Cerebellar nuclear complex (tissue), 1 donor: ENCODE results near the gene NOL8.

Source experiments
- DNase-seq, 2 experiments: peaks; one replicate each; lab custom pipeline; 2025; lab: John Stamatoyannopoulos, UW

NOL8 gene

DNA sequence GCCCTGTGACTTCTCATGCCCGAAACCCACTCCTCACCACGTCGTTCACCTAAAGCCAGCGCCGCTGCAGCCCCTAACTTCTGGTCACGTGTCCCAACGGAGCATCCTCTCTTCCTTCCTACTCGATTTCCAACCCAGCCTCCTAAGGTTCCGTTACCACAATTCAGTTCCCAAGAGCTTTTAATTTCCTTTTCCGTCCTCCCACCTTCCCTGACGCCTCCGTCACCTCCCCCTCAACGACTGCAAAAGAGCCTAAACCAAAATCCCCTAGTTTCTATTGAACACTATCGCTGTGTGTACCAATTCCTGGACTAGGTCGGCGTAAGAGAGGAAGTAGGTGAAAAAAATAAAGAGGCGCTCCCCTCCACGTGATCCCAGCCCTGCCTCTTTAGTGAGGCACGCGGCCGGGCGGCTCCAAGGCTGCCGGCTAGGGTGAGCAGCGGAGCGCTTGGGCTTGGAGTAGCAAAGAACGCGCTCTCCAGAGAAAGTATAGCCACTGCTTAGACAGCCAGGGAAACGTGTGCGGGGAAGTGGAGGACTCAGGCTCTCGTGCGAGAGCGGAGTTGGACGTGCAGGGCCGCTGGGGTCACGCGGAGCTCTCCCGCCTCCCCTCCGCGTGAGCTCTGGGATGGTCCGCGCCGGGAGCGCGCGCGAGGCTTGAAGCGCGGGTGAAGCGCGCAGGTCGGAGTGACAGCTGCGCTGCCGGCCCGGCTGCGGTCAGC lies at the start of gene NOL8, which contains the start of gene CENPP:
Gene NOL8, minus strand, starts transcription at position 82 of the 722 bp plus-strand sequence. CDS start 1,189 bp downstream, outside the sequence.
Gene CENPP, plus strand, starts transcription at position 685 of the 722 bp plus-strand sequence.
- peak in 1 of 2 experiments; percentile 54 for DNase-seq

DNA sequence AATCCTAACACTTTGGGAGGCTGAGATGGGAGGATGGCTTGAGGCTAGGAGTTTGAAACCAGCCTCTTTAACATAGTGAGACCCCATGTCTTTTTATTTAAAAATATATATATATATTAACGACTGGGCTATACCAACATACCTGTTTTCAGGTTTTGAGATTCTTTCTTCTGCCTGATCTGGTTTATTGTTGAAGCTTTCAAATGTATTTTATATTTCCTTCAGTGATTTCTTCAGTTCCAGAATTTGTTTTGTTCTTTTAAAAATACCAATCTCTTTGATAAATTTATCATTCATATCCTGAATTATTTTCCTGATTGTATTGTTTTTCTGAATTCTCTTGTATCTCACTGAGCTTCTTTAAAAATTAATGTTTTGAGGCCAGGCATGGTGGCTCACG lies 48.0 kb upstream of the NOL8 start:
- DNase-seq, result no peak

DNA sequence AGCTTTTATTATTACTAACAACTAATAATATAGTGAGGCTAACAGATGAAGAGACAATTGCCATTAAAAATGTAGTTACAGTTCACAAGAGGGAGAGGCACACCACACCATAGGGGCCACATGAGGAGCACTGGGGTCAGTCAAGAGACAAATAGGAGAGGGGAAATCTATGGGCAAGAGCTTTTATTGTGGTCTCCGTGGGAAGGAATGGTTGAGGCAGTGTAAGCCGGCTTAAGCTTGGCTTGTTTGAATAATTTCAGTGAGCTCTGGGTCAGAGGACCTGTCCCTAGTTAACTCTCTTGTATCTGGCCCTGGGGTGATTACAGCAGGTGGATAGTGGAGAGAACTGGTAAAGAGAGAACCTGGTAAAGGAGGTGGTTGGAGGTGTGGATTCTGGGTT lies 43.9 kb upstream of the NOL8 start:
- no peak for DNase-seq

DNA sequence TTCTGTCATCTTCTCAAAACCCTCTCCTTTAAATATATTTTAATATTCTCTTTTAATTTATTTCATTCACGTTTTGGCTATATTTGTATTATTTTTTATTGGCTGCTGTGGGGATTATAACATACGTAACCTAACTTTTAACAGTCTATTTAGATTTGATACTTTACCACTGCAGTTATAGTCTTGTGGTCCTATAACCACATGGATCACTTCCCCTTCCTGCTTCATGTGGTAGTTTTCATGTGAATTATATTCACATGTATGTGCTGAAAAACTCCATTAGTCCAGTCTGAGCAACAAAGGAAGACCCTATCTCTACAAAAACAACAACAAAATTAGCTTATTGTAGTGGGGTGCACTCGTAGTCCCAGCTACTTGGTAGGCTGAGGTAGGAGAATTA lies 34.9 kb upstream of the NOL8 start:
- no peak for DNase-seq

DNA sequence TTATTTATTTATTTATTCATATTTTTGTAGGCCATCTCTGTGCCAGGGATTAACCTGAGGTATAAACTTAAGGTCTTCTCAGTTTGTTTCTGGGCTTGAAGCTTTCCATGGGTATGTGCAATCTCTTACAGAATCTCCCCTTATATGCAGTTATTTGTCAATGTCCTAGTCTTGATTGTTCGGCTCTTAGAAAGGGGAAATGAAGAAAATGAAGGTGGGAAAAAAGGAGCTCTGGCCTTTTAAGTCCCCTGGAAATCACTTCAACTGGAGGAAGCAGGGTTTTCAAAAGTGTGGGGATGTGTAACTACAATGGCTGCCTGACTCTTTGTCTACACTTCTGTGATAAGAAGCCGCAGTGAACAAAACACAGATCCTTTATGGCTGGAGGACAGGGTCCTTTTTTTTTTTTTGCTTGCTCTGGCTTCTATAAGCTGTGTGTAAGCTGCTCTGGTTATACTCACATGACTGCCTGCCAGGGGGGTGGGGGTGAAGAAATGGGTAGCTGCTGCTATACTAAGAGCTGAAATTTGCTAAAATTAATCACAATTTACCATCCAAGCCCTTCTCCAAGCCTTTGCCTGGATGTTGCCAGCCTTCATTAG lies 34.3 kb upstream of the NOL8 start:
- no peak for DNase-seq

DNA sequence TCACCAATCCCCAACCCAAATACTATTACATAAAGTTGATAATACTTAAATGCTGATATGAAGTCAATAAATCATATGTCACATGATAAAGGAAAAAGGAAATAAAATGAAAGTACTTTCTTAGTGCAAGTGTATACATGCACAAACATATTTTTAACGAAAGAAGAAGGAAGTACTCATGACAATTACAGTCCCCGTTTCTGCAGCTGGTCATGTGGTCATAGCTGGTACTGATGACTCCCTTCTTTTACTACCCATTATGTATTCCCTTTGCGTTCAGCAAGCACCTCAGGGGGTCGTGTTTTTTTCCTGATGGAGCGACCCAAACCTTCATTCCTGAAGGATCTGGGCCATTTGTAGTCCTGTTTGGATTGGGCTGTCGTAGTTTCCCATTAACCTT lies 27.9 kb upstream of the NOL8 start:
- no peak for DNase-seq

DNA sequence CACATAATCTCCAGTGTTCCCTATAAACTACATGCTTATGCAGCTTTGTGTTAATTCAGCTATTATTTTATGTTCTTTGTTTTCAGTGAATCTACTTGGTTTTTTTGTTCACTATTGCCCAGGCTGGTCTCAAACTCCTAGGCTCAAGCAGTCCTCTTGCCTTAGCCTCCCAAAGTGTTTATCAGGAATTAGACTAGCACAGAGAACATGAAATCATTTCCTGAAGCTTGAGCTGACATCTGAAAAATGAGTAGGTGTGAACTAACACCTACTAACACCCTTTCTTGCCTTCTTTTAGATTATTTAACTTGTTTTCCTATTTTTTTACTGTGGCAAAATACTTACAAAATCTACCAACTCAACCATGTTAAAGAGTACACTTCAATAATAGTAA lies 25.6 kb upstream of the NOL8 start:
- DNase-seq, result no peak

DNA sequence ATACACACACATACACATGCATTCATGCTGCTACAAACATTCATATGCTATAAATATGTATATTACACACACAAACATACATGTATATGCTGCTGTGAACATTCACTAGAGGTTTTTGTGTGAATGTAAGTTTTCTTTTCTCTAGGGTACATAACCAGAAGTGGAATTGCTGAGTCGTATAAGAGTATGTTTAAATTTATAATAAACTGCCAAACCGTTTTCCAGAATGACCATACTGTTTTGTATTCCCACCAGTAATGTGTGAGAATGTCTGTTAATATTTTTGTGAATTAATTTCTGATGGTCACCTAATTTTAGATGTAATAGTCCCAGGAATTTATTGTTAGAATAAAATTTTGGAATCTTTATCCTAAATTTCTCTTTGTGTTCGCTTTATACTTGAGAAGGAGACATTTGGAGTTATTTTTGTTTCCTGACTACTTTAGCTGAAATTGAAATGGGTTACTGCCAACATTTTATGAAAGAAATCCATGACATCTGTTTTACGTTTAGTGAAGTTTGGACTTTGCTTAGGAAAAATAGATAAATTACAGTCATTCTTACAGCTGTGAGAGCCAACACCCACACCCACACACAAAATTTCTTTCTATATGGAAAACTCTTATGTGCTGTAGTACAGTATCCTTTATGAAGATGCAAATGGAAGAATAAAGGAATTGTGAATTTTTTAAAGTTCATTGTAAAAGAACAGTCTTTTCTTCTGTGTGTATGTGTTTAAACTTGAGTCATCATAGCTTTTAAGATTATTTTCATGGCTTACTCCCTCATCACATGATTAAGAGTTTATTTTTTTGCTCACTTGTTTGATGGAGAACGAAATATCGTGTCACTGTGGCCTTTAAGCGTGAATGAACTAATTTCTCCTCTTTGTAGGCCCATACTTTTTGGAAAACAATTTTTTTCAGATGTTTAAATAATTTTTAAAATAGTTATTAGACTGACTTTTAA lies 24.9 kb upstream of the NOL8 start:
- DNase-seq, result no peak

DNA sequence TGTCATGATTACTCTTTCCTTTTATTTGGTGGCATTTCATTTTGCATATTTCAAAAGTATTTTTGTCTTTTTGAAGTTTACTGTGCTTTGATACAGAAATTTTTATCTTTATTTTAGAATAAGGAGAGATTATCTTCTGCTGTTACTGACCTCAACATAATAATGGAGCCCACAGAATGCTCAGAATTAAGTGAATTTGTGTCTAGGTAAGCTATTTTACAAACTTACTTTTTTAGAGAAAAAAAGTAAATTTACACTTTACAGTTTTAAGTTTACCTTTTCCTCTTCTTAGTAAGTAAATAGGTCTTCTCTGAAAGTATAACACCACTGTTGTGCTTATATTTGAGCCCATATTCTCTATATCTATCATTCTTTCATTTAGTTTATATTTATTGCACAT lies 20.4 kb upstream of the NOL8 start:
- no peak for DNase-seq

DNA sequence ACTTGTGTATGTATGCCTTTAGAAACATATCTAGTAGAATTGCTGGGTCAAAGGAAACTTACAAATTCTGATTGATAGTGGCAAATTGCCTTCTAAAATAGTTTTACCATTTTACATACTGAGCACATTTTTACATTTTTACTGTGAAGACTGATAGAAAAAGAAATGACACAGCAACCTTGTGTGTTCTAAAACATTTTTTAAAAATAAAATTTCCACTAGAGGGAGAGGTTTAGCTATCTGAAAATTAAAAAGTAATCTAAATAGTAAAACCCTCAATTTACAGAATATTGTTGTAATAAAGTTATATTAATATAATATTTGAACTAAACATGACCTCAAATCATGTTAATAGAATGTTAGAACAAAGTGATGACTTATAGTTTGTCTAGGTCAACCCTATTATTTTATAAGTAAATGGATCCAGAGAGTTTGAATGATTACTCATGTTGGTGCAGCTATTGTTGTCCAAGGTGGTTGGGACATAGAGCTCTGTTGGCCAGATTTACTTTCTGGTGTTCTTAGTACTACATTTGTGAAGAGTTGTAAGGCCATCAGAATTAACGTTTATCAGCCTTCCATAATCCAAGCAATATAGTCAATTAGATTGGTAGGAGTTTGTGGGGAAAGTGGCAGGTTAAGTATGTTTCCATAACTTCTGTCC lies 17.8 kb upstream of the NOL8 start:
- DNase-seq, result no peak

DNA sequence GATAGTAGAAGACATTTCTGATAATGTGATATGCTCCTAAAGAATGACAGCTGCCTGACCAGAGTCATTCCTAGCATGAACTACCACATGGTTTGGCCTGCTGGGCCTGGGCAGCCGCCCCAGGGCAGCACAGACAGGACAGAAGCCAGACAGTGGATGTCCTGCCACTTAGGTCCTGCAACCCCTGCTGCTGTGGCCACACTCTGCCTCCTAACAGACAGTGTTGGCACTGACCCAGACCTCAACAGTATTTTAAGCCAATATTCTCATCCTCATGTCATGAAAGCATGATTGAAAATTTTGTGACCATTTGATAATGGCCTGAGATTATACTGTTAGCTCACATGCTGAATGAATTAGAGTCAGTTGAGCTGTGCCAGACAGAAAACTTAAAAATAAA lies 16.4 kb upstream of the NOL8 start:
- no peak for DNase-seq

DNA sequence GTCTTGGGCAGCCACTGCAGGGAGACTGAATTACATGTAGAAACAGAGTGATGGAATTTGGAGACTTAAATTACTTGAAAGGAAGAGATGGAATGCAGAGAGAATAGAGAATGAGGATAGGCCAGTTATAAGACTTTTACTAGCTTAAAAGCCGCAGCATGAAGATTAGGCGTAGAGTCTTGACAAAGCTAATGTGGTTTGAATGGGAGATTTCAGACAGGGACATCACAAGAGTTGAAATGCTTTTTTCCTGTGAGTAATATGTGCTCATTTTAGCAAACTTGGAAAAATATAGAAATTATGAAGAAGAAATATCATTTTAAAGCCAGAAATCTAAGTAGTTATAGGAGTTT lies 8.1 kb upstream of the NOL8 start:
- no peak for DNase-seq

DNA sequence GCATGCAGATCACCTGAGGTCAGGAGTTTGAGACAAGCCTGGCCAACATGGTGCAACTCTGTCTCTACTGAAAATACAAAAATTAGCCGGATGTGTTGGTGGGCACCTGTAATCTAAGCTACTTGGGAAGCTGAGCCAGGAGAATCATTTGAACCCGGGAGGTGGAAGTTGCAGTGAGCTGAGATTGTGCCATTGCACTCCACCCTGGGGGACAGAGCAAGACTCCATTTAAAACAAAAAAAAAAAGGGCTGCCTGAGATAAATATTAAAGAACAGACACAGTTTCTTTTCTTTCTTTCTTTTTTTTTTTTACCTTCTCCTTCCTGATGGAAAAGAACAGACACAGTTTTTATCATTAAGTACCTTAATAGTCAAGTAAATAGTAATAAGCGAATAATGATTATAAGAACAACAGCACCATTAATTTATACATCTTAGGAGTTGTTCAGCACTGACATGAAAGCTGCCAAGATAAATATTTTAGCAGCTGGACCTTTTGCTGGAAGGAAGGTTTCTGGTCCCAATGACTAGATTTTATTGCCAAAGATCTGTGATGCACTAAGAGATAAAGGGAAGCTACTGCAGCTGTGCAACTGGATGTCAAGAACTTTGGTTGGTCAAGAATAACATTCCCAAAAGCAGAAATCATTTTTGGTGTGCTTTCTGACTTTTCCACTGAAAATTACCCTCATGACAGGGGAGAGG lies 7.6 kb upstream of the NOL8 start:
- no peak for DNase-seq

DNA sequence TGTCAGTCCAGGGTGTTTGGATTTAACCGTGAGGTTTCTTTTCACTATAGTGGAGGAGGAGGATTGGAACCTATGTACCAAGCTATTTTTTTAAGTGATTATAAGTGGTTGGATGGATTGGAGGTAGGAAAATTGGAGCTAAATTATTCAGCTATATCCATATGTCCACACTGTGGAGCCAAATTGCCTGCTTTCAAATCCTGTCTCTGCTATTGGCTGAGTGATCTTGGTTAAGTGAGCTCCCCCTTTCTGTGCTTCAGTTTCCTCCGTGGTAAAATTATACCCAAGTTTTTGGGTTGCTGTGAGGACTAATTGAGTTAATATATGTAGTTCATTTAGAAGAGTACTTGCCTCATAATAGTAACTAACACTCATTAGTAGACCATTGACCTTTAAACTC lies 3.1 kb upstream of the NOL8 start:
- DNase-seq, result no peak

DNA sequence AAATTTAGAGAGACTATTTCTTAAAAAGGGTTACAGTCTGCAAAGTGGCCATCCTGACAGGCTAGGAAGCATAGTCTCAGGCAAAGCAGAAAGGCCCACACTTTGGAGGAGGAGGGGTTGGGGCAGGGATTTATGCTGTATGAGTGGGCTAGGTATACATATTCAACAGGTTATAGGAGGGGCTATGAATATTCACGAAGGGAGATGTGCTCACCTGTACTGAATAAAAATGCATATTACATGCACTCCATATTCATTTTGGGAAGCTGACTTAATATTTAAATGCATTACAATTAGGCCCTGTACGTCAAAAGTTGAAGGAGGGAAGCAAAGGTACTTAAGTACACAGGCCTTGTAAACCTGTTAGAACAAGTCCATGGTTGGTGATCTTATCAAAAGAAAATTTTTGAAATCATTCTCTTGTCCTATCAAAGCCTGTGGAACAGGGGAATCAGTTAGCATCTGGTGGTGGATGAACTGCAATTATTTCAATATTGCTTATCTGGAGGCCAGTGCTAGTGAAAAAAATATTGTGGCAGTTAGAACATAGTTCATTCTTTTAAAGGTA lies 2.2 kb upstream of the NOL8 start:
- DNase-seq, result no peak

DNA sequence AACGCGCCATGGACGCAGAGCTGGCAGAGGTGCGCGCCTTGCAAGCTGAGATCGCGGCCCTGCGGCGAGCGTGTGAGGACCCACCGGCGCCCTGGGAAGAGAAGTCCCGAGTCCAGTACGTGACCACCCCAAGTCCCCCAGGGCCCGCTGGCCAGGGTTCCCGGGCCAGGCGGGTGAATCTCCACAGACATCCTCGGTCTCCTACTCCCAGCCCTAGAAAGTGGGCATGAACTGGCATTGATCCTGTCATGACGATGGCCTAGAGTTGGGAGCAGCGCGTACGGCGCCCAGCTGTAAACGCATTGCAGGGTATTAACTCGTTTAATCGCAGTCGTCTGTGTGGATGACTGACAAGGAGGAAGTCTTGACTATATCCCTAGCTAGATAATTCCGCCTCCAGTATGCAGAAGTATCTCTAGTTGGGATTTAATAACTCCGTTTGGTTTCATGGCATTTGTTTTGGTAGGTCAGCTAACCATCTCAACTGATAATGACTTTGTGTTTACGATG lies 896 bp upstream of the NOL8 start:
- no peak for DNase-seq

DNA sequence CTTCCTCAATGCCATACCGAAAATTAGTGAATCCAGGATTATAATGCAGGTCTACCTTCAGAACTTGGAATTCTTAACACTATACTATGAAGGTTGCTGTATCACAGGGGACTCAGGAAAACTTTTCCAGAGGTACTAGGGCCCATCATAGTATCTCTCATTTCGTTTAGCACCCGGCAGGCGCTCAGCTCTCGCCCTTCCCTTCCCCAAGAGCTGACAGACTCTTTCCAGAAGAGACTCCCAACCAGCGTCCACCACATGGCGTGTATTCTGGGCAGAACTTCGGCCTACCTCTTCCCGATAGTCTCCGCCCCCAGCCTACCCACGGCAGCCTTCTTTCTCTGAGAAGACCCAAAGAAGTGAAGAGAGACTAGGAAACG lies 271 bp downstream of the NOL8 start:
- DNase-seq, result no peak

DNA sequence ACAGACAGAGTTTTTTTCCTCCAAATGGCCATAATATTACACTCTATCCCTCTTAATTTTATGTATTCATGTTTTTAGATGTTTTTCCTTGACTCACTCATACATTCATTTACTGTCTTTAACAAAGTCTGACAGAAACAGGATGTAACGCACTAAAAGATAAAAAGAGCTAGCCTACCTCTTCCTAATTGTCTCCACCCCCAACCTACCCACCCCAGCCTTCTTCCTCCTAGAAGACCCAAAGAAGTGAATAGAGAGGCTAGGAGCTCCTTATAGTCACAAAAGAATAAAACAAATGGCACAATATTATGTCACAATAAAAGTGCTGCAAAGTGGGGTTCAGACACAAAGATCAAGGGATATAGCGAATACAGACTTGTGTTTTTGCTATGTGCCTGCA lies 719 bp downstream of the NOL8 start:
- DNase-seq, result no peak

DNA sequence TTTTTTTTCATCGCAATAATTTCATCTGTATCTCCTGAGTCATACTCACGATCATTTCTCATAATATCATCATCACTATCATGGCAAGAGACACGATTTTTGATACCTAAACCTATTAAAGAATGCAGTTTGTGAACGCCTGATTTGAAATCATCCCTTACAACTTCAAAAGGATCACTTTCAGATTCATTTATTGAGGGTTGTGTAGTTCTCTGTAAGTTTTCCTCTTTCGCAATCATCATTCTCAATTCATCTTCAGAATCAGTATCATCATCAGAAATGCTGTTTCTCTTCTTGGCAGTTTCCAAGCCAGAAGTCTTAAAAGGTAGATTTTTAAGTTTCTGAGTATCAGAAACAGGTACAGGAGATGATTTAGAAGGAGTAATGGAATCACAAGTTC lies 9.7 kb downstream of the NOL8 start:
- no peak for DNase-seq

DNA sequence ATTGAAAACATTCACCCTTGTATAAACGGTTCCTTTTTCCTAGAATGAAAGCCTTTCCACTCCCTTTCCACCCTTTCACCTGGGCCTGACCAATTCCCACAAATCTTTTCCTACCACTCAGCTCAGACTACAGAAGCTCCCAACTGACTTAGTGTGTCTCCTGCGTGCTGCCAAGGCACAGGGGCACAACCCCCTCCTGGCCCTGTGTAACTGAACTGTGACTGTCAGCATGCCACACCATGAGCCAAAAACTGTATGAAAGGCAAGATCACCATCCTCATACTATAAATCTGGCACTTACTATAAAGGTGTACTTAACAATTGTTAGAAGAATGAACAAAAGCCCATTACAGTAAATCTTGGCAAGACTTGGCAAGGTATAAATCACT lies 11.5 kb downstream of the NOL8 start:
- no peak for DNase-seq
